RWPE2 (cell line): ENCODE data around the gene STRBP.

Source experiments
- ATAC-seq: fragments of 200-7000 bp; cut with Tn5 transposase; 3 replicates; pipeline ENCODE4 v1.9.1; 2021; ENCODE audit warnings: low read depth
- DNase-seq: peaks from one replicate; pipeline ENCODE4 v3.0.0-alpha.2; 2020; ENCODE audit warnings: low spot score
- H3K27ac ChIP-seq: fragments of 450-650 bp; 2 replicates; pipeline ENCODE4 v1.5.1; 2017; ENCODE audit warnings: mild to moderate bottlenecking; ENCODE audit not compliant: poor library complexity, severe bottlenecking
- H3K27me3 ChIP-seq: fragments of 250-450 bp; sonication (Bioruptor Pico); 2 replicates; pipeline ENCODE4 v1.5.1; 2021; ENCODE audit warnings: mild to moderate bottlenecking, moderate library complexity; ENCODE audit not compliant: insufficient read depth, poor library complexity, severe bottlenecking
- H3K36me3 ChIP-seq: fragments of 250-450 bp; sonication (Bioruptor Pico); 2 replicates; pipeline ENCODE4 v1.5.1; 2020; ENCODE audit warnings: low read depth, mild to moderate bottlenecking, moderate library complexity
- H3K4me1 ChIP-seq: fragments of 250-450 bp; sonication (Bioruptor Pico); 2 replicates; pipeline ENCODE4 v1.5.1; 2021; ENCODE audit warnings: mild to moderate bottlenecking, moderate library complexity; ENCODE audit not compliant: insufficient read depth, poor library complexity, severe bottlenecking
- H3K4me3 ChIP-seq: fragments of 250-450 bp; sonication (Bioruptor Pico); 2 replicates; pipeline ENCODE4 v1.5.1; 2021; ENCODE audit warnings: mild to moderate bottlenecking, moderate library complexity; ENCODE audit not compliant: severe bottlenecking
- H3K9me3 ChIP-seq: fragments of 250-450 bp; sonication (Bioruptor Pico); 2 replicates; pipeline ENCODE4 v1.5.1; 2021; ENCODE audit warnings: mild to moderate bottlenecking, moderate library complexity; ENCODE audit not compliant: severe bottlenecking
- CTCF ChIP-seq: fragments of 450-650 bp; IDR thresholded peaks from one replicate; pipeline ENCODE4 v1.5.1; 2017; ENCODE audit warnings: mild to moderate bottlenecking, moderate library complexity; ENCODE audit not compliant: poor library complexity, severe bottlenecking

Gene STRBP

GRCh38 chr9:123162791-123163345 lies 105.5 kb downstream of the STRBP start:
- no peak overlapping the region for H3K27ac ChIP-seq
- no peaks in the 10 kb centered on the region for H3K27me3 ChIP-seq
- no peak for TF ChIP-seq CTCF
- H3K9me3 ChIP-seq: no peaks in the 10 kb centered on the region
- no peaks in the 10 kb centered on the region for H3K4me1 ChIP-seq
- no peak for DNase-seq
- H3K4me3 ChIP-seq: no peak overlapping the region
- H3K36me3 ChIP-seq: no peaks in the 10 kb centered on the region
- no peak for ATAC-seq

GRCh38 chr9:123162360-123162759 lies 106.0 kb downstream of the STRBP start:
- Histone ChIP-seq H3K4me1 (no peaks in the 10 kb centered on the region), H3K27me3 (no peaks in the 10 kb centered on the region), H3K36me3 (no peaks in the 10 kb centered on the region), H3K4me3 (no peak overlapping the region), H3K27ac (no peak overlapping the region), H3K9me3 (no peaks in the 10 kb centered on the region)
- ATAC-seq (no peak), DNase-seq (no peak)
- TF ChIP-seq CTCF: no peak

GRCh38 chr9:123157221-123157620 lies 111.2 kb downstream of the STRBP start:
- Histone ChIP-seq H3K27me3 (no peaks in the 10 kb centered on the region), H3K4me3 (no peak overlapping the region), H3K9me3 (no peaks in the 10 kb centered on the region), H3K4me1 (no peaks in the 10 kb centered on the region), H3K27ac (no peak overlapping the region), H3K36me3 (no peaks in the 10 kb centered on the region)
- DNase-seq (no peak), ATAC-seq (no peak)
- TF ChIP-seq CTCF: no peak

- Histone ChIP-seq H3K4me1 (no peaks in the 10 kb centered on the region), H3K36me3 (no peaks in the 10 kb centered on the region; the same call in 1 of the 2 replicates), H3K4me3 (no peak overlapping the region), H3K9me3 (no peaks in the 10 kb centered on the region), H3K27ac (no peak overlapping the region), H3K27me3 (no peaks in the 10 kb centered on the region)
- DNase-seq: no peak
- no peak for ATAC-seq
- no peak for TF ChIP-seq CTCF
Observed at GRCh38 chr9:123150708-123151503, 117.5 kb downstream of the STRBP start.

GRCh38 chr9:123149067-123149466 lies 119.3 kb downstream of the STRBP start:
- TF ChIP-seq CTCF: no peak
- DNase-seq: no peak
- H3K36me3 ChIP-seq: no peaks in the 10 kb centered on the region; the same call in 1 of the 2 replicates

More at GRCh38 chr9:123149067-123149466, 119.3 kb downstream of the STRBP start:
- Histone ChIP-seq H3K9me3 (no peaks in the 10 kb centered on the region), H3K4me1 (no peaks in the 10 kb centered on the region), H3K27ac (no peak overlapping the region), H3K4me3 (no peak overlapping the region), H3K27me3 (no peaks in the 10 kb centered on the region)
- no peak for ATAC-seq
